Activated naive CD8-positive, alpha-beta T cell treated with anti-CD3 and anti-CD28 coated beads, Interleukin-2, amount 50 U/mL, for 16 hours (primary cell): Measurements from ENCODE around the gene FAM20B.
"Not testable (repeated sequence)": the region's sequence is repeated elsewhere in the genome, so short reads cannot be mapped to it uniquely, and the experiment has no call there.

Experiments
- DNase-seq: peaks from one replicate; pipeline ENCODE4 v3.0.0-alpha.2; 2020; ENCODE audit warnings: low read depth, low spot score

Gene FAM20B

GRCh38 chr1:179023946-179024650 lies 1.6 kb upstream of the FAM20B start:
- no peak for DNase-seq

- DNase-seq: peak; percentile 40
Measured at GRCh38 chr1:179025975-179026812, 500 bp downstream of the FAM20B start.

- DNase-seq: no peak
Measured at GRCh38 chr1:179026813-179027669, 1.3 kb downstream of the FAM20B start.

- no peak for DNase-seq
Measured at GRCh38 chr1:179029321-179029759, 3.6 kb downstream of the FAM20B start.

- DNase-seq: no peak
Measured at GRCh38 chr1:179030130-179030529, 4.4 kb downstream of the FAM20B start.

GRCh38 chr1:179030683-179031082 lies 5.0 kb downstream of the FAM20B start:
- no peak for DNase-seq

- DNase-seq: no peak
Measured at GRCh38 chr1:179031284-179031683, 5.6 kb downstream of the FAM20B start.

GRCh38 chr1:179031855-179032513 lies 6.3 kb downstream of the FAM20B start:
- no peak for DNase-seq

GRCh38 chr1:179034720-179035119 lies 9.0 kb downstream of the FAM20B start:
- no peak for DNase-seq

- no peak for DNase-seq
Measured at GRCh38 chr1:179036844-179037465, 11.3 kb downstream of the FAM20B start.

GRCh38 chr1:179038528-179039281 lies 13.0 kb downstream of the FAM20B start:
- DNase-seq: no peak

- not testable (repeated sequence) for DNase-seq
Measured at GRCh38 chr1:179039502-179040174, 13.9 kb downstream of the FAM20B start.

GRCh38 chr1:179040175-179040551 lies 14.5 kb downstream of the FAM20B start:
- DNase-seq: not testable (repeated sequence)

GRCh38 chr1:179042087-179042486 lies 16.4 kb downstream of the FAM20B start:
- no peak for DNase-seq

- no peak for DNase-seq
Measured at GRCh38 chr1:179042700-179043099, 17.0 kb downstream of the FAM20B start.

- no peak for DNase-seq
Measured at GRCh38 chr1:179043266-179043665, 17.6 kb downstream of the FAM20B start.

- no peak for DNase-seq
Measured at GRCh38 chr1:179043907-179044306, 18.2 kb downstream of the FAM20B start.

GRCh38 chr1:179046808-179047635 lies 21.3 kb downstream of the FAM20B start:
- no peak for DNase-seq

- DNase-seq: no peak
Measured at GRCh38 chr1:179047636-179047997, 21.9 kb downstream of the FAM20B start.
